Neuronal stem cell (in vitro differentiated cells): ENCODE data around the gene SUPT6H. TPM values are rescaled to one million over a fixed set of nuclear protein-coding genes. Genes with fewer than 3 reads are reported as not detected.

Experiments
- small RNA-seq: library from polyadenylated mRNA; stranded (forward); fragments of <200 nt; extraction: miRNeasy Mini kit (QIAGEN cat#:217004); gene quantifications from one replicate; pipeline ENCODE3, GENCODE V24; 2013; ENCODE audit not compliant: insufficient read depth

The SUPT6H gene

Small RNAs within 50 kb of the gene (small RNA-seq; reads per million reads assigned to genes)
- not detected for gene SNORD42A
- 2.0 reads per million for gene SNORD42B
- gene SNORD4A: not detected
- gene SNORD4B: not detected
